Vagina (tissue), 2 donors: ENCODE results near the gene SBSN. TPM values are rescaled to one million over a fixed set of nuclear protein-coding genes. Genes with fewer than 3 reads are reported as not detected.

Experiments used
- DNase-seq, 2 donors: peaks; one replicate each; pipeline ENCODE4 v3.0.0-alpha.2; 2017; ENCODE audit errors: extremely low spot score in 2 of 2
- H3K27ac ChIP-seq: fragments of 200-600 bp; sonication (generic); one replicate; pipeline ENCODE4 v1.5.1; 2019
- H3K27me3 ChIP-seq: fragments of 200-600 bp; sonication (generic); one replicate; pipeline ENCODE4 v1.5.1; 2019
- H3K36me3 ChIP-seq, 2 donors: fragments of 200-600 bp; sonication (generic); one replicate each; pipeline ENCODE4 v1.5.1; 2017 to 2019
- H3K4me1 ChIP-seq: fragments of 200-600 bp; sonication (generic); one replicate; pipeline ENCODE4 v1.5.1; 2019
- H3K4me3 ChIP-seq, 2 donors: fragments of 200-600 bp; sonication (generic); 1 replicate in 1 of 2; 2 replicates in 1 of 2; pipeline ENCODE4 v1.5.1; 2016 to 2019
- H3K9me3 ChIP-seq: fragments of 200-600 bp; sonication (generic); one replicate; pipeline ENCODE4 v1.5.1; 2019
- CTCF ChIP-seq, 3 experiments: fragments of 450-650 bp in 2 of 3; fragments of 200-600 bp in 1 of 3; sonication (generic) in 1 of 3; IDR thresholded peaks; one replicate each; pipeline ENCODE4 v1.5.1; 2017 to 2019; ENCODE audit warnings: antibody characterized with exemption in 3 of 3, mild to moderate bottlenecking in 2 of 3, moderate library complexity in 2 of 3
- POLR2A ChIP-seq, 2 donors: fragments of 450-650 bp; IDR thresholded peaks; one replicate each; pipeline ENCODE4 v1.6.1; 2017; ENCODE audit warnings: antibody characterized with exemption in 2 of 2, mild to moderate bottlenecking in 2 of 2, moderate library complexity in 2 of 2
- POLR2AphosphoS5 ChIP-seq, 2 donors: sonication (generic); formaldehyde crosslinking; IDR thresholded peaks; one replicate each; pipeline ENCODE4 v1.9.0; 2017; ENCODE audit warnings: antibody characterized with exemption in 2 of 2, mild to moderate bottlenecking in 2 of 2, low read depth in 1 of 2; ENCODE audit not compliant: insufficient read depth in 1 of 2
- intact Hi-C: fragments of 100-400 bp; cut with DNase I; formaldehyde crosslinking; loops from one replicate; pipeline ENCODE4 v1.15.1; 2023
- total RNA-seq: library from RNA; depleted of rRNA; stranded (reverse); fragments of >200 nt; gene quantifications from one replicate; pipeline ENCODE4 v1.2.3, GENCODE V29; 2016

The SBSN gene
- total RNA-seq, 1 donor from 2014 or later: 162 TPM

- Histone ChIP-seq H3K4me3 (no peak overlapping the region), H3K27me3 (no peaks in the 10 kb centered on the region), H3K27ac (no peak overlapping the region), H3K4me1 (peaks cover 13% of the 10 kb centered on the region), H3K9me3 (no peaks in the 10 kb centered on the region), H3K36me3 (no peaks in the 10 kb centered on the region)
- DNase-seq: no peak
- intact Hi-C loops: no loop called here
- TF ChIP-seq CTCF (IDR thresholded peaks at IDR 0.05) (no peak), POLR2AphosphoS5 (IDR thresholded peaks at IDR 0.05; ENCODE audit: insufficient read depth in 1 of 2, low read depth in 1 of 2) (no peak), POLR2A (IDR thresholded peaks at IDR 0.05) (no peak)
Measured at GRCh38 chr19:35560271-35560670, 32.2 kb upstream of the SBSN start.

- Histone ChIP-seq H3K9me3 (no peaks in the 10 kb centered on the region), H3K27me3 (no peaks in the 10 kb centered on the region), H3K36me3 (no peaks in the 10 kb centered on the region), H3K4me3 (no peak overlapping the region), H3K4me1 (peaks cover 13% of the 10 kb centered on the region), H3K27ac (no peak overlapping the region)
- intact Hi-C loops: no loop called here
- no peak for DNase-seq
- TF ChIP-seq POLR2A (IDR thresholded peaks at IDR 0.05): no peak
- no peak for TF ChIP-seq POLR2AphosphoS5 (IDR thresholded peaks at IDR 0.05; ENCODE audit: insufficient read depth in 1 of 2, low read depth in 1 of 2)
- no peak for TF ChIP-seq CTCF (IDR thresholded peaks at IDR 0.05)
Measured at GRCh38 chr19:35559781-35560180, 31.7 kb upstream of the SBSN start.

DNA sequence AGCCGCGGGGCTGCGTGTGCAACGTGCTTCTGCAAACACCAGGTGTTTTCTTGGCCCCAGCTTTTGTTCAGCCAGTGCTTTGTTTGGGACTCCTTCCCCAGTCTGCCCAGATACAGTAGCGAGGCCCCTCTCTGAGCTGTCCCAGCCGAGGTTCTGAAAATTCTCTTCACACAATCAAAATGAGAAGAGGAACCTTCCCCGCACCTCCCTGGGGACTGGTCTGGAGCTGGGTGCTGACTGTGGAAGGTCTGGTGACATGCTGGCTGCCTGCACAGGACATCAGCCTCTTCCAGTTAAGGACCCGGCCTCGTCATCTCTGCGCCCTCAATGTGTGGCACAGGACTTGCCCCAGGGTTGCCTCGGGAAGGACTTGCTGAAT, 31.2 kb upstream of the SBSN start:
- Histone ChIP-seq H3K4me1 (peaks cover 13% of the 10 kb centered on the region), H3K9me3 (no peaks in the 10 kb centered on the region), H3K36me3 (no peaks in the 10 kb centered on the region), H3K4me3 (no peak overlapping the region), H3K27me3 (no peaks in the 10 kb centered on the region), H3K27ac (no peak overlapping the region)
- intact Hi-C loops: no loop called here
- TF ChIP-seq POLR2AphosphoS5 (IDR thresholded peaks at IDR 0.05; ENCODE audit: insufficient read depth in 1 of 2, low read depth in 1 of 2) (no peak), CTCF (IDR thresholded peaks at IDR 0.05) (no peak), POLR2A (IDR thresholded peaks at IDR 0.05) (no peak)
- DNase-seq: no peak

GRCh38 chr19:35558400-35559280, 30.5 kb upstream of the SBSN start:
- DNase-seq: no peak
- intact Hi-C loops: no loop called here
- peaks cover 13% of the 10 kb centered on the region for H3K4me1 ChIP-seq
- no peaks in the 10 kb centered on the region for H3K9me3 ChIP-seq
- peak overlapping the region; percentile 16 to 30 for H3K4me3 ChIP-seq
- TF ChIP-seq POLR2AphosphoS5 (IDR thresholded peaks at IDR 0.05; ENCODE audit: insufficient read depth in 1 of 2, low read depth in 1 of 2) (no peak), CTCF (IDR thresholded peaks at IDR 0.05) (no peak), POLR2A (IDR thresholded peaks at IDR 0.05) (no peak)
- H3K36me3 ChIP-seq: no peaks in the 10 kb centered on the region
- H3K27ac ChIP-seq: no peak overlapping the region
- H3K27me3 ChIP-seq: no peaks in the 10 kb centered on the region
